Measurements from ENCODE around the gene DIP2B.

GRCh38 chr12:50595667-50596066 lies 90.9 kb downstream of the DIP2B start:
- TF ChIP-seq EZH2 (IDR thresholded peaks at IDR 0.05; ENCODE audit: insufficient read depth, poor library complexity, severe bottlenecking) (no peak), EZH2phosphoT487 (IDR thresholded peaks at IDR 0.05; ENCODE audit: insufficient read depth, low read depth) (no peak)

Data from GM23248 (cell line).